Fibroblast of the conjunctiva (primary cell): Measurements from ENCODE around the gene GALNT7.

ENCODE experiments used
- DNase-seq: peaks from one replicate; pipeline ENCODE4 v3.0.0-alpha.2; 2010; ENCODE audit warnings: low read depth

The GALNT7 gene

GRCh38 chr4:173265751-173266150, 97.1 kb downstream of the GALNT7 start:
- DNase-seq: no peak

- DNase-seq: no peak
Observed at GRCh38 chr4:173267711-173268110, 99.1 kb downstream of the GALNT7 start.

- DNase-seq: no peak
Observed at GRCh38 chr4:173269280-173269679, 100.7 kb downstream of the GALNT7 start.

- DNase-seq: no peak
Observed at GRCh38 chr4:173270312-173271027, 101.9 kb downstream of the GALNT7 start.

- DNase-seq: no peak
Observed at GRCh38 chr4:173272314-173272713, 103.7 kb downstream of the GALNT7 start.

- DNase-seq: no peak
Observed at GRCh38 chr4:173272996-173273395, 104.4 kb downstream of the GALNT7 start.

GRCh38 chr4:173273941-173274340, 105.3 kb downstream of the GALNT7 start:
- DNase-seq: no peak

GRCh38 chr4:173274744-173275143, 106.1 kb downstream of the GALNT7 start:
- no peak for DNase-seq

- DNase-seq: no peak
Observed at GRCh38 chr4:173275150-173275549, 106.5 kb downstream of the GALNT7 start.

GRCh38 chr4:173277340-173277739, 108.7 kb downstream of the GALNT7 start:
- no peak for DNase-seq

GRCh38 chr4:173280998-173281397, 112.4 kb downstream of the GALNT7 start:
- DNase-seq: no peak

- no peak for DNase-seq
Observed at GRCh38 chr4:173281406-173282255, 113.0 kb downstream of the GALNT7 start.

- no peak for DNase-seq
Observed at GRCh38 chr4:173282256-173282562, 113.6 kb downstream of the GALNT7 start.

- no peak for DNase-seq
Observed at GRCh38 chr4:173282626-173283025, 114.0 kb downstream of the GALNT7 start.

GRCh38 chr4:173284463-173284862, 115.9 kb downstream of the GALNT7 start:
- DNase-seq: no peak

GRCh38 chr4:173287486-173287885, 118.9 kb downstream of the GALNT7 start:
- DNase-seq: no peak

- no peak for DNase-seq
Observed at GRCh38 chr4:173288296-173288695, 119.7 kb downstream of the GALNT7 start.

- DNase-seq: no peak
Observed at GRCh38 chr4:173288698-173289352, 120.2 kb downstream of the GALNT7 start.

GRCh38 chr4:173289353-173289727, 120.7 kb downstream of the GALNT7 start:
- DNase-seq: no peak

GRCh38 chr4:173291899-173292298, 123.3 kb downstream of the GALNT7 start:
- no peak for DNase-seq

GRCh38 chr4:173293663-173294062, 125.1 kb downstream of the GALNT7 start:
- DNase-seq: no peak

GRCh38 chr4:173294444-173294843, 125.8 kb downstream of the GALNT7 start:
- DNase-seq: no peak
